HEK293 (cell line): ENCODE results near the gene GPHN.

Experiments used
- CTCF ChIA-PET: fragments of 350-600 bp; formaldehyde crosslinking; extraction: SDS; loops from one replicate; lab custom pipeline; 2021; ENCODE audit warnings: antibody characterized with exemption; lab: Yijun Ruan, JAX
- POLR2A ChIA-PET: fragments of 300-600 bp; formaldehyde crosslinking; extraction: SDS; loops from one replicate; lab custom pipeline; 2020; ENCODE audit warnings: antibody characterized with exemption, inconsistent platforms; lab: Yijun Ruan, JAX
- H3K27ac ChIP-seq: fragments of 200-500 bp; sonication (Bioruptor generic); 2 replicates; pipeline ENCODE4 v1.5.1; 2014; ENCODE audit warnings: low read depth, low read length, control low read depth, inconsistent platforms; ENCODE audit errors: extremely low read depth
- H3K36me3 ChIP-seq, 2 experiments: fragments of 200-500 bp in 1 of 2; sonication (Bioruptor generic) in 1 of 2; 1 replicate in 1 of 2; 2 replicates in 1 of 2; pipeline ENCODE4 v1.5.1; 2014 to 2017; ENCODE audit warnings: inconsistent platforms in 2 of 2, low read length in 2 of 2; ENCODE audit not compliant: control insufficient read depth in 2 of 2, insufficient read depth in 1 of 2
- H3K4me1 ChIP-seq: fragments of 200-500 bp; sonication (Bioruptor generic); 2 replicates; pipeline ENCODE4 v1.5.1; 2014; ENCODE audit warnings: mild to moderate bottlenecking, low read length, inconsistent platforms; ENCODE audit not compliant: control insufficient read depth, insufficient read depth
- H3K4me3 ChIP-seq: 2 replicates; pipeline ENCODE4 v1.5.1; 2011; ENCODE audit warnings: low read depth, mild to moderate bottlenecking, control low read depth, low read length, moderate library complexity
- H3K9me3 ChIP-seq: fragments of 200-500 bp; sonication (Bioruptor generic); 2 replicates; pipeline ENCODE4 v1.5.1; 2014; ENCODE audit warnings: low read depth, low read length, inconsistent platforms; ENCODE audit not compliant: control insufficient read depth, insufficient read depth
- FEZF1 ChIP-seq: fragments of 450-650 bp; formaldehyde crosslinking; IDR thresholded peaks from 2 replicates; pipeline ENCODE4 v1.5.1; 2016; ENCODE audit warnings: missing biosample characterization, missing genetic modification characterization
- GLI2 ChIP-seq: fragments of 450-650 bp; formaldehyde crosslinking; IDR thresholded peaks from 2 replicates; pipeline ENCODE4; 2017; ENCODE audit warnings: missing biosample characterization, missing genetic modification characterization, low read depth, borderline replicate concordance
- MZF1 ChIP-seq: fragments of 450-650 bp; formaldehyde crosslinking; IDR thresholded peaks from 2 replicates; pipeline ENCODE4 v1.5.1; 2017; ENCODE audit warnings: missing biosample characterization, missing genetic modification characterization, borderline replicate concordance
- REPIN1 ChIP-seq: fragments of 450-650 bp; formaldehyde crosslinking; IDR thresholded peaks from 2 replicates; pipeline ENCODE4 v1.5.1; 2017; ENCODE audit warnings: missing biosample characterization, missing genetic modification characterization, low read depth
- SETDB1 ChIP-seq: IDR thresholded peaks from one replicate; pipeline ENCODE4 v1.6.1; 2017; ENCODE audit warnings: mild to moderate bottlenecking, low read length, moderate library complexity, mixed read lengths; ENCODE audit not compliant: insufficient read length
- TRIM28 ChIP-seq: IDR thresholded peaks from 2 replicates; pipeline ENCODE4 v1.6.1; 2011; ENCODE audit warnings: low read length, control low read depth, borderline replicate concordance
- ZBTB21 ChIP-seq: fragments of 450-650 bp; formaldehyde crosslinking; IDR thresholded peaks from 2 replicates; pipeline ENCODE4 v1.5.1; 2017; ENCODE audit warnings: missing biosample characterization, missing genetic modification characterization
- ZFP41 ChIP-seq: fragments of 450-650 bp; formaldehyde crosslinking; IDR thresholded peaks from 2 replicates; pipeline ENCODE4 v1.5.1; 2016; ENCODE audit warnings: missing biosample characterization, missing genetic modification characterization, borderline replicate concordance
- ZNF138 ChIP-seq: fragments of 450-650 bp; formaldehyde crosslinking; IDR thresholded peaks from 2 replicates; pipeline ENCODE4 v1.5.1; 2016; ENCODE audit warnings: missing biosample characterization, missing genetic modification characterization, borderline replicate concordance
- ZNF140 ChIP-seq: fragments of 450-650 bp; formaldehyde crosslinking; IDR thresholded peaks from 2 replicates; pipeline ENCODE4 v1.5.1; 2016; ENCODE audit warnings: missing biosample characterization, missing genetic modification characterization
- ZNF16 ChIP-seq: fragments of 450-650 bp; formaldehyde crosslinking; IDR thresholded peaks from 2 replicates; pipeline ENCODE4 v1.5.1; 2016; ENCODE audit warnings: low read depth, missing biosample characterization, missing genetic modification characterization
- ZNF18 ChIP-seq: fragments of 450-650 bp; formaldehyde crosslinking; IDR thresholded peaks from 2 replicates; pipeline ENCODE4 v1.5.1; 2016; ENCODE audit warnings: missing biosample characterization, missing genetic modification characterization
- ZNF248 ChIP-seq: fragments of 450-650 bp; formaldehyde crosslinking; IDR thresholded peaks from 2 replicates; pipeline ENCODE4 v1.5.1; 2017; ENCODE audit warnings: missing biosample characterization, missing genetic modification characterization
- ZNF266 ChIP-seq: fragments of 450-650 bp; formaldehyde crosslinking; IDR thresholded peaks from 2 replicates; pipeline ENCODE4 v1.5.1; 2016; ENCODE audit warnings: missing biosample characterization, missing genetic modification characterization, low read depth
- ZNF311 ChIP-seq: fragments of 450-650 bp; formaldehyde crosslinking; IDR thresholded peaks from 2 replicates; pipeline ENCODE4 v1.5.1; 2017; ENCODE audit warnings: missing biosample characterization, missing genetic modification characterization, borderline replicate concordance
- ZNF433 ChIP-seq: fragments of 450-650 bp; formaldehyde crosslinking; IDR thresholded peaks from 2 replicates; pipeline ENCODE4 v1.5.1; 2016; ENCODE audit warnings: missing biosample characterization, missing genetic modification characterization, low read depth
- ZNF514 ChIP-seq: fragments of 450-650 bp; formaldehyde crosslinking; IDR thresholded peaks from 2 replicates; pipeline ENCODE4 v1.5.1; 2016; ENCODE audit warnings: missing biosample characterization, missing genetic modification characterization
- ZNF544 ChIP-seq: fragments of 450-650 bp; formaldehyde crosslinking; IDR thresholded peaks from 2 replicates; pipeline ENCODE4 v1.5.0; 2017; ENCODE audit warnings: missing biosample characterization, missing genetic modification characterization
- ZNF621 ChIP-seq: fragments of 450-650 bp; formaldehyde crosslinking; IDR thresholded peaks from 2 replicates; pipeline ENCODE4 v1.5.1; 2017; ENCODE audit warnings: missing biosample characterization, missing genetic modification characterization
- ZNF654 ChIP-seq: fragments of 450-650 bp; formaldehyde crosslinking; IDR thresholded peaks from 2 replicates; pipeline ENCODE4 v1.5.1; 2016; ENCODE audit warnings: low read depth, missing biosample characterization, missing genetic modification characterization
- ZNF791 ChIP-seq: fragments of 450-650 bp; formaldehyde crosslinking; IDR thresholded peaks from 2 replicates; pipeline ENCODE4 v1.5.1; 2016; ENCODE audit warnings: missing biosample characterization, missing genetic modification characterization
- TF ChIP-seq, protein P1 (sequence below): fragments of 450-650 bp; formaldehyde crosslinking; IDR thresholded peaks from 2 replicates; pipeline ENCODE4 v1.5.1; 2016; ENCODE audit warnings: missing biosample characterization, missing genetic modification characterization

GPHN gene

DNA sequence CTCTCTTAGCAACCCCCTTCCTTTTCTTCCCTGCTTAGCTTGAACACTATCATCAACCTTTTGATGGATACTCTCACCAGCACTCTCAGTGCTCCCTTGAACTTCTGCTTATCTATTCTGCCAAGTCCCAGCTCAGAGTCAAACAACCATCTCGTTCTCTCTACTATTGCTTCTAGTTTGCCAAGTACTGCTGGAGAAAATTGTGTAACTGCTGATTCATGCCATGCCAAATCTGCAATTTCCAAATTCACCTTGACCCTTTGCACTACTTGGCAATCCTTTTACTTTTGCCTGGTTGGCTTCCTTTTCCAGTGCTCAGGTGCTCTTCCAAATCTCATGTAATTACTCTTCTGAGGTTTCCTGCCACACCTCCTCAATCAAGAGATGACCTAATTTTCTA lies 24.6 kb upstream of the GPHN start:
- no peak overlapping the region for H3K4me3 ChIP-seq
- POLR2A ChIA-PET: no interaction called here
- H3K27ac ChIP-seq: no peak overlapping the region
- no peaks in the 10 kb centered on the region for H3K9me3 ChIP-seq
- CTCF ChIA-PET: interaction anchor here (1.0 kb wide), 4 partner anchors 12 to 124 kb away, joined by 3 to 8 read pairs (median 4); partner anchors contain the start of gene GPHN
- TF ChIP-seq ZNF18 (tag by site-specific recombination) (no peak), ZNF654 (tag by site-specific recombination) (no peak), TRIM28 (no peak), ZNF138 (tag by site-specific recombination) (no peak), ZNF514 (tag by site-specific recombination) (no peak), ZNF266 (tag by site-specific recombination) (no peak), ZNF16 (tag by site-specific recombination) (no peak), ZFP41 (tag by site-specific recombination) (no peak), ZNF140 (tag by site-specific recombination) (no peak), ZNF433 (tag by site-specific recombination) (no peak)
- TF ChIP-seq, all 188 proteins: peak for 0
- H3K4me1 ChIP-seq: no peaks in the 10 kb centered on the region
- H3K36me3 ChIP-seq: no peaks in the 10 kb centered on the region

GRCh38 chr14:66485029-66485428 lies 22.9 kb upstream of the GPHN start:
- H3K27ac ChIP-seq: no peak overlapping the region
- H3K4me1 ChIP-seq: no peaks in the 10 kb centered on the region
- no peaks in the 10 kb centered on the region for H3K9me3 ChIP-seq
- POLR2A ChIA-PET: no interaction called here
- no peak overlapping the region for H3K4me3 ChIP-seq
- no peaks in the 10 kb centered on the region for H3K36me3 ChIP-seq
- no peak for TF ChIP-seq SETDB1
- CTCF ChIA-PET: no interaction called here

GRCh38 chr14:66485910-66486421 lies 22.0 kb upstream of the GPHN start, which contains the start of gene CCDC196:
CCDC196 (plus strand) TSS chr14:66486371; CDS start chr14:66486503, 132 bp downstream.
- H3K9me3 ChIP-seq: no peaks in the 10 kb centered on the region
- H3K4me1 ChIP-seq: no peaks in the 10 kb centered on the region; the same call in 1 of the 2 replicates
- ChIA-PET POLR2A (no interaction called here), CTCF (no interaction called here)
- no peak for TF ChIP-seq ZNF544 (tag by site-specific recombination)
- no peak for TF ChIP-seq REPIN1
- no peak for TF ChIP-seq ZNF16 (tag by site-specific recombination)
- TF ChIP-seq FEZF1 (tag by site-specific recombination): no peak
- TF ChIP-seq GLI2 (tag by site-specific recombination): no peak
- no peak for TF ChIP-seq MZF1
- TF ChIP-seq, protein P1, sequence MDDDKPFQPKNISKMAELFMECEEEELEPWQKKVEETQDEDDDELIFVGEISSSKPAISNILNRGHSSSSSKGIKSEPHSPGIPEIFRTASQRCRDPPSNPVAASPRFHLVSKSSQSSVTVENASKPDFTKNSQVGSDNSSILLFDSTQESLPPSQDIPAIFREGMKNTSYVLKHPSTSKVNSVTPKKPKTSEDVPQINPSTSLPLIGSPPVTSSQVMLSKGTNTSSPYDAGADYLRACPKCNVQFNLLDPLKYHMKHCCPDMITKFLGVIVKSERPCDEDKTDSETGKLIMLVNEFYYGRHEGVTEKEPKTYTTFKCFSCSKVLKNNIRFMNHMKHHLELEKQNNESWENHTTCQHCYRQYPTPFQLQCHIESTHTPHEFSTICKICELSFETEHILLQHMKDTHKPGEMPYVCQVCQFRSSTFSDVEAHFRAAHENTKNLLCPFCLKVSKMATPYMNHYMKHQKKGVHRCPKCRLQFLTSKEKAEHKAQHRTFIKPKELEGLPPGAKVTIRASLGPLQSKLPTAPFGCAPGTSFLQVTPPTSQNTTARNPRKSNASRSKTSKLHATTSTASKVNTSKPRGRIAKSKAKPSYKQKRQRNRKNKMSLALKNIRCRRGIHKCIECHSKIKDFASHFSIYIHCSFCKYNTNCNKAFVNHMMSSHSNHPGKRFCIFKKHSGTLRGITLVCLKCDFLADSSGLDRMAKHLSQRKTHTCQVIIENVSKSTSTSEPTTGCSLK (tag by site-specific recombination): no peak
- no peak for TF ChIP-seq ZNF311 (tag by site-specific recombination)
- TF ChIP-seq ZNF621 (tag by site-specific recombination): no peak
- TF ChIP-seq ZNF791 (tag by site-specific recombination): no peak
- no peak for TF ChIP-seq ZNF248 (tag by site-specific recombination)
- TF ChIP-seq ZBTB21 (tag by site-specific recombination): no peak
- no peak within 1 kb of the TSS for H3K27ac ChIP-seq
- H3K36me3 ChIP-seq: no peaks in the 10 kb centered on the region
- H3K4me3 ChIP-seq: no peak within 1 kb of the TSS
